Peyer's patch (tissue), 4 donors: ENCODE results near the gene MRPL14.

Source experiments
- CTCF ChIP-seq, 6 experiments: fragments of 450-650 bp in 4 of 6; fragments of 200-600 bp in 2 of 6; sonication (generic) in 1 of 6; IDR thresholded peaks; one replicate each; pipeline ENCODE4 v1.5.1; 2017 to 2019; ENCODE audit warnings: antibody characterized with exemption in 6 of 6, mild to moderate bottlenecking in 3 of 6, moderate library complexity in 1 of 6
- POLR2A ChIP-seq, 2 donors: fragments of 450-650 bp; IDR thresholded peaks; one replicate each; pipeline ENCODE4 v1.5.1; 2017; ENCODE audit warnings: antibody characterized with exemption in 2 of 2, mild to moderate bottlenecking in 2 of 2, moderate library complexity in 2 of 2

- TF ChIP-seq CTCF (IDR thresholded peaks at IDR 0.05) (no peak), POLR2A (IDR thresholded peaks at IDR 0.05) (no peak)
Measured at GRCh38 chr6:44071670-44072451, 55.4 kb downstream of the MRPL14 start.
